GM21423 (cell line): Measurements from ENCODE around the gene GNAO1.

Experiments used
- ATAC-seq: cut with Tn5 transposase; IDR thresholded peaks from one replicate; pipeline ENCODE4 v1.9.1; 2021; ENCODE audit warnings: mild to moderate bottlenecking, moderate library complexity; ENCODE audit not compliant: unreplicated experiment

The GNAO1 gene

DNA sequence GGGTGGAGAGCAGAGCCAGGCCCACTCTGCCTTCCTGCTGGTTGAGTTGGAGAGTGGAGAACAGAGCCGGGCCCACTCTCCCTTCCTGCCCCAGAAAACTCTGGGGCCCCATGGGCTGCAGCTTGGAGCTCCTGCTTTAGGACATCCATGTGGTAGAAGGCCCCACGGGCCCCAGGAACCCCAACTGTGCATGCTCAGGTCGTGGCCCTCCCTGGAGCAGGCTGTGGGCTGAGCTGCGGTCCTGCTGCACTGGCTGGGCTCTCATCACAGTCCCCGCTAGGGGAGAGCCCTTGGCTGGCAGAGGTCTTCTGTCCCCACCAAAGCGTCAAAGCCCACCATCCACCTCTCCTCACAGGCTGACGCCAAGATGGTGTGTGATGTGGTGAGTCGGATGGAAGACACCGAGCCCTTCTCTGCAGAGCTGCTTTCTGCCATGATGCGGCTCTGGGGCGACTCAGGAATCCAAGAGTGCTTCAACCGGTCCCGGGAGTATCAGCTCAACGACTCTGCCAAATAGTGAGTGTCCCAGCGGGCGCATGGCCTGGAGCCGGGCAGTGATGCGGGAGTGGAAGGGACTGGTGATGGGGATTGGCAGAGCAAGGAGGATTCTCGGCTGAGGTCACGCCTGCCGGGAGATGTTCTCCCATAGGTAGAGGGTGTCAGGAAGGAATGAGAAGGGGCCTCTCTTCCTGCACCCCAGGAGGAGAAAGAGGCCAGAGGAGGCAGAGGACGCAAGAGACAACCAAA, 137.2 kb downstream of the GNAO1 start:
- ATAC-seq: no peak

DNA sequence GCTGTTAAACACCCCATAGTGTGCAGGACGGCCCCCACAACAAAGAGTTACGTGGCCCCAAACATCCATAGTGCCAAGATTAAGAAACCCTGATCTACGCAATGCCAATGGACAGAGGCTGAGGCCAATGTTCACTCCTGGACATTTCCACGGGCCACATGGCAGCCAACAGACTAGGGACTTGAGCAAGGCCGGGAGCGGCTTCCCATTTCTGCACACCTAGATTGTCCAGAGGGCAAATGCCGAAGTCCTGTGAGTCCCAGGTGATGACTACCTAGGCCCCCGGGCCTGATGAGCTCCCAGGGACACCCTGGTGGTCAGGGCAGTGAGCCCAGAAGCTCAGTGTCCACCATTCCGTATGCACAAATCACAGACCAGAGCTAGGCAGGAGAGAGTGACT, 138.6 kb downstream of the GNAO1 start:
- no peak for ATAC-seq

DNA sequence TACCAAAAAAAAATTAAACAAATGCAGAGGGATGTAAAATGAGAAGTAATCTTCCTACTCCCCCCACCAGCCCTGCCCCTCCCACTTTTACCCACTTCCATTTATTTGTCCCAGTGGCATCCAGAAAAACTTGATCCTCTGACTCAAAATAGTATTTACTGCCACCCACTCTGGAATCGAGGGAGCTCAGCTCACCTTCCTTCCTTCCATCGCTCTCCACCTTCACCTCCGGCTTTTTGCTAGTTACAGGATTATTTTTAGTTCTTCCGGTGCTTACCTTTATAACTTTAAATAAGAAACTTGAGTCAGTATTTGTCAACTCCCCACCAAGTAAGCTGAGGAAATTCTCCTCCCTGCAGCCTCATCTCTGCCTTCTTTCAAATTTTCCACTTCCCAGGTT, 139.2 kb downstream of the GNAO1 start:
- ATAC-seq: no peak

DNA sequence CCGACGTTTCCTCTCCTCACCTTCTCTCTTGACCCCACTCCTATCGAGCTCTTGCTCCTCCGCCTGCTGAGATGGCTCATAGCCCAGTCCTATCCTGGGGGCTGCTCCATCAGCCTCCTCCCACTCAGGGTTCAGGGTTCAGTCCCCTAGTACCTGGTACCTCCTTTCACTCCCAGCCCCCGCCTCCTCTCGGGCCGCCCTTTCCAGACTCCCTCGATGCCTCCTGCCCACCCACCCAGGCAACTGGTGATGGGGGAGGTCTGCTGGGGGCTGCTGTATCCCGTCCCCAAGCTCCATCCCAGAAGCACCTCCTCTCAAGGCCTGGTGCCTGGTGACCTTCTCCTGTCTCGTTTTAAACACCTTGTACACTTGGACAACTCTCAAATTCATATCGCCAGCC, 140.1 kb downstream of the GNAO1 start:
- ATAC-seq: no peak

DNA sequence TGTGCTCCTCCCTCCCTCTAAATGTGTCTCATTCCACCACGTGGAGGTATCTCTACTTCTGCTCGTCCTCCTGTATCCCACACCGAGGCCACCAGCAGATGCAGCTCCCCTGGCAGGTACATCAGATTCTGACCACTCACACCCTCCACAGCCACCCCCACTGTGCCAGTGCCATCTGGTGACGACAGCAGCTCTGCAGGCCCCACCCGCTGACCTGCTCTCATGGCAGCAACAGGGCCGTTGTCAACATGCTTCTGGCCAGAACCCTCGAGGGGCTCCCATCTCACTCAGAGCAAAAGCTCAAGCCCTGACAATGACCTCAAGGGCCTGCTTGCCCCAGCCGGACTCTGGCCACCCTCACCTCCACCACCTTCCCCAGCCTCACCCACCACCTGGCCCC, 140.6 kb downstream of the GNAO1 start:
- ATAC-seq: no peak

DNA sequence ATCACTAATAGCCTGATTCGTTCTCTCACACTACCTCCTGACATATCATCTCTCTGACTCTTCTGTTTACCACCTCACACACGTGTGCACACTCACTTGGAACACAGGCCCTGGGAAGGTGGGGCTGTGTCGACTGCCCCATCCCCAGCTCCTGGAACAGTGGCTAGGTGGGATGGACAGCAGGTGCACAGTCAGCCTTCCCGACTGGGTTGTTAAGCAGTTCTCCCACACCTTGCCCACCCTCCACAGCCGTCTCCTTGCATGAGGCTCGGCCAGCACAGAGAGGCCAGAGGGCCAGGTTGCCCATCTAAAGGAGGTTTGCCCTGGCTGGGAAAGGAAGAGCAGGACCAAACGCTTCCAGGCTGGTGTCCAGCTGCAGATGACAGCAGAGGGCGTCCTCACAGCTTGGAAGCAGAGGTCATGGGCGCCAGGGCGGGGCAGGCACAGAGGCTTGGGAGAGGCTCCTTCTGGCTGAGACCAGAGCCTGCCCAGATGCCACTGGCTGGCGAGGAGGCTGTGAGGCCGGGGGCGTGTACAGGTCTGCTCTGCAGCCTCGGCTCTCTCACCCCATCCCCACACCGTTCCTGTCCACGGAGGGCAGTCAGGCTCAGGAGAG, 141.3 kb downstream of the GNAO1 start:
- no peak for ATAC-seq

DNA sequence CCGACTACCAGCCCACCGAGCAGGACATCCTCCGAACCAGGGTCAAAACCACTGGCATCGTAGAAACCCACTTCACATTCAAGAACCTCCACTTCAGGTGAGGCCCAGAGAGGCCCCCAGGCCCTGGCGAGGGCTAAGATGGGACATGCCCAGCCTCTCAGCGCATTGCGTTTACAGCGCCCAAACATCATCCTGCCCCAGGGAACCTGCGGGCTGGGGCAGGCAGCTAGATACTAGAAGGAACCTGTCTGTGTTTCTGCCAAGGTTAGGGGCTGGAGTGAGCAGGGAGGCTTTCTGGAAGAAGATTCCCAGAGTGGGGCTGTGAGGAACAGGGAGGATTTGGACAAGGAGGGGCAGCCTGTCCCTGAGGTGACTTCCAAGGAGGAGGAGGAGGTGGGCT, 143.5 kb downstream of the GNAO1 start:
- ATAC-seq: no peak

DNA sequence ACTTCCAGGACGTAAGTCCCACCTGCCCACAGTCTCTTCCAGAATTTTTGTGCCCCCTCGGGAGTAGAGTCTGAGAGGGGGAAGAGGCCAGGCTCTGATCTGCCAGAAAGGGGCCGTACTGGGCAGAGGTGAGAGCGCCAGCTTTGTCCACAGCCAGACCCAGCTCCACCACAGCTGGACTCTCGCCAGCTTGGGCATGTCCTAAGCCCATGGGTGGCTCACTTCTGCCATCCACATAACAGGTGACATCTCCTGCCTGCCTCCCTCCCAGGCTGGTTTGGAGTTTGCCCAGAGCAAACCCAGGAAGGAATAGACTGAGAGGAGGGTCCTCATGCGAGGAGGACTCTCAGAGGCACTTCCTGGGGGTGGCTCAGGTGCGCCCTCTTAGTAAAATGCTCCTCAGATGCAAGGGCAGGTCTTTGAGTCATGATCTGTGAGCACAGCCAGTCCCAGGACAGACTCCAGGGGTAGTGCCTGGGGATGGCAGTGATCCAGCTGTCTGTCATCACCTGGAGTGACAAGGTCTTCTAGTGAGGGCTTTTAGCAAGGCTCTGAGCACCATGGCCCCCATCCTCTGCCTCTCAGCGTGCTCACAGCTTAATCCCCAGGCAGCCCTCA, 144.9 kb downstream of the GNAO1 start:
- no peak for ATAC-seq

DNA sequence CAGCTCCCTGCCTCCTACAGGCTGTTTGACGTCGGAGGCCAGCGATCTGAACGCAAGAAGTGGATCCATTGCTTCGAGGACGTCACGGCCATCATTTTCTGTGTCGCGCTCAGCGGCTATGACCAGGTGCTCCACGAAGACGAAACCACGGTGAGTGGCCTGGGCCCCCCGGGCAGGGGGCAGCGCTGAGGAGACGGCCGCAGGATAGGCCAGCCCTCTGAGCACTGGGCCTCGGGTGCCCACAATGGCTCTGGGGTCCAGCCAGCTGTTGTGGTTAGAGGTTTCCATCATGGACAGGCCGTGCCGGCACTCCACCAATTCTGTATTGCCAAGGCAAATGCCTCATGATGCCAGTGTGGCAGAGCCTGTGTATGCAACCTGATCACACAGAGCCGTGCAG, 145.4 kb downstream of the GNAO1 start:
- ATAC-seq: no peak

DNA sequence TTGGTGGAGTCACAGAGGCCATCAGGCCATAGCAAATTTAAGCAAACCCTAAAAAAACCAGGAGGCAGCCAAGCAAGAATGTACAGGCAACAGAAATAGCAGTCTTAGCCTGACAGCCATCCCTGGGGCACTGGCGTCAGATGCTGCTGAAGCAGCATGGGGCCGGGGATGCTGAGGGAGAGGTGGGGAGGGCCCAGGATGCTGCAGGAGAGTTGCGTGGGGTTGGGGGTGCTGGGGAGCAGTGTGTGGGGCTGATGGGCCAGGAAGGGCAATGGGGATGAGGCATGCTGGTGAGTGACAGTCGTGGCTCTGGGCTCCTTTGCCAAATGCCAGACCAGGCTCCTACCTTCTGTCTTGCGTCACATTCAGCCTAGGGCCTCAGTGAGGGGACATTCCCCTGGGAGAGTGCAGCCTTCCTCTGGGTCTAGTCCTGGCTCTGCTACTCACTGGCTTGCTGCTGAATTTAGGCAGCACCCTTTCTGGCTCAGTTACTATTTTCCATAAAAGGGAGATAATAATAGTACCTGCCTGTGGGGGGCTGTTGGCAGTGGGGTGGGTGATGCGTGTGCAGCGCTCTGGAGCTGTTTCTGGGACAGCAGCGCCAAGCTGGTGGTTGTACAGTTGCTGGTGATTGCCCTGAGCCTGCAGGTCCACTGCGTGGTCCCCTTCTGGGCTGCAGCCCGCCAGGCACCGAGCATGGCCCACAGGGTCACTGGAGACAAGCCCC, 146.0 kb downstream of the GNAO1 start:
- no peak for ATAC-seq

DNA sequence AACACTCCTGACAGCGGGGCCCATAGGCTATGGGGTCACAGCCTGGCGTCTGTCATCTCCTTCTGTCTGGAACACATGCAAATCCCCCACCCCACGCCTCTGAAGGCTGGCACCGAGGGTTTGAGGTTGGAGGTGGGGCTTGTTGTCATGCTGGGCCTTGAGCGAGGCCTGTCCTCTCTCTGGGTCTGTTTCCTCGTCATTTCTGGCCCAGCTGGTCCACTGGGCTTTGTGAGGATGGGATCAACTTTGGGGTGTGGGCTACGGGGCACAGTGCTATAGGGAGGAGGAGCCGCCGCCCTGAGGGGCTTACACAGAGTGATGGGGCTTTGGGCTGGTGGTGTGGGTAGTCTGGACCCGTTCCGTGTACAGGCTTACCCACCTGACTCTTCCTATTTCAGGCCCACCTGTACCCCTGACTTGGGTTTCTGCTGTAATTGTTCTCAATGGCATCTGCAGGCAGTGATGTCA, 146.6 kb downstream of the GNAO1 start:
- no peak for ATAC-seq

DNA sequence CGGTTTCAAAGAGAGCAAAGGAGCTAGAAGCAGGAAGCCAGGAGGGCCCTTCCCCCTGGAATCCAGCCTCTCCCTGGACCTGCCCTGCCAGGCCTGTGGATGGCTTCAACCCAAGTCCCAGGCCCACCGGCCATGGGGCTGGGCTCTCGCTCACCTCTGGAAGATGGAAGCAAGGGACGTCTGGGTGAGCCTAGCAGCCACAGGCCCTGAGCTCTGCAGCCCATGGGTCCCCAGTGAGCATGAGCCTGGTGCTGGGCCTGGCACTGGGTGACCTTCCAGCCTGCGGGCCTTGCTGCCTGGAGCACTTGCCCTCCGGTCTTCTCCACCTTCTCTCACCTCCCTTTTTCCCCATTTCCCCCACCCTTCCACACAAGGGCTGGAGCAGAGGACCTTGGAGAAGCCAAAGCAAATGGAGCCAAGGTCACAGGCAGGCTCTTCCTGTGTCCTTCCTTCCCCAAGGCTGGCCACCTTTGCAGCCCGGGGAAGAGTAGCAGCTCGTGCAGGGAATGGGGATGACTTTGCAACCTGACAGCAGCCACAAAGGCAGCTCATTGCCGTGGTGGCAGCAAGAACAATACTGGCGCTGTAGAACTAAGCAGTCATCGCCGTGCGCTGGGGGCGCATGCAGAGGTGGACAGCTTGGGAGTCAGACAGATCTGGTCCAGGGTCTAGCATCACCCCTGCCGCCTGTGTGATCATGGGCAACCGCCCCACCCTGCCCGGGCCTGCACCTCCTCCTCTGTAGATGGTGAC, 147.5 kb downstream of the GNAO1 start:
- no peak for ATAC-seq

DNA sequence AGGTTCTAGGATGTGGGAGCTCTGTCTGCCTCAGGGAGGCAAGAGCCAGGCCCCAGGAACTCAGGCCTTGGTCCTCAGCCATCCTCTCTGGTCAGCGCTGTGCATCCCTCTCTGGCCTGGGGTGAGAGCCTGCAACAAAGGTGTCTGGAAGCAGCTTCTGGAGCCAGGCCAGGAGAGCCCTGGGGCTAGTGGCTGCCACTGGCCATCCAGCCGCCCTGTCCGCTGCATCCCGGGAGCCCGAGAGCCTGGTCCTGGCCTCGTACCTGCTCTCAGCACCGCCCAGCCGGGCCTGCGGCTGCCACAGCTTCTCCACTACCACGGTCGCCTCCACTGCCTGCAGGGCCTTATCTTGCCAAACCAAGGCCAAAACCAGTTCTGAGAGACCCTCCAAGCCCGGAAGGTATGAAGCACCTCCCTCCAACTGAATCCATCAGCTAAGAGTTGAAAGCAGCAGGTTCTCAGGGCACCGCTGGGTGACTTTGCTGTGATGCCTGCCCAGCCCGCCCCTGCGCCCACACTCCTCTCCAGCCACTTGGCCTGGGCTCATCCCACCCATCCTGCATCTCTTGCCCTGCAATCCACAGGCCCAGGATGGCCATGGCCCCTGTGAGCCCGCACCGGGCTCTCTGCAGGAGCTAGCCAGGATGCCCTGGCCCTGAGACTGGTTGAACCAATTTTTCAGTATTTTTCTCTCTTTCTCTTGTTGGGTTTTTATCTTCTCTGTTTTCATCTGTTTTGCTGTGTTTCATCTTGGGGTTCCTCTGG, 148.3 kb downstream of the GNAO1 start:
- no peak for ATAC-seq

DNA sequence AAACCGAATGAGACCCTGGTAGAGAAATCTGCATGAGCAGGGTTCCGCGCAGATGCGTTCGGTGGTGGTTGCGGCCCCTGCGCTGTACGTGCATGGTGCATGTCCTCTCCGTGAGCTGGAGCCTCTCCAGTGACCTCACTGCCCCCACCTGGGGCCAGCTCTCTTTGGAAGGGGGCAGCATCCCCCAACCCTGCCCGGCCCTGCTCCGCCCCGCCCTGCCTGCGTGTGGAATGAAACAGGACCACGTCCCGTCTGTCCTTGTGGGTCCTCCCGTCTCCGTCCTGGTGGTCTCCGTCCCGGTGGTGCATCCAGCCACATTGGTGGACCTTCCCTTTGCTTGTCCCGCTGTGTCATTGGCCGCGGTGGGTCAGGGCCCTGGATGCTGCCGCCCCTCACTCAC, 149.1 kb downstream of the GNAO1 start:
- no peak for ATAC-seq

DNA sequence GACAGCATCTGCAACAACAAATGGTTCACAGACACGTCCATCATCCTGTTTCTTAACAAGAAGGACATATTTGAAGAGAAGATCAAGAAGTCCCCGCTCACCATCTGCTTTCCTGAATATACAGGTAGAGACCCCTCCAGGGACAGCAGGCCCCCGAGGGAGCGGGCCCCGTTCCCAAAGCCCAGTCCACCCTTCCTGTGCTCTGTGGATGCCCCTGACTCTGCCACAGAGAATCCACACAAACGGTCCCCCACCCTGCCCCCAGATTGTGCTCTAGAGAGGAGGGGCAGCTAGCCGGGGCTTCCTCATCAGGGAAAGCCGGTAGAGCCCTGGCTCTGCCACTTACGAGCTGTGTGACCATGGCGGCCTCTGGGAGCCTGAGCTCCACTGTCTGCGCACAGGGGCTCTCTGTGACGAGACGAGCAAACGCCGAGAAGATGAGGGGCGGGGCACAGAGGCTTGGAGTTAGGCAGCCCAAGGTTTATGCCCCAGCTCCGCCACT, 149.6 kb downstream of the GNAO1 start:
- no peak for ATAC-seq

DNA sequence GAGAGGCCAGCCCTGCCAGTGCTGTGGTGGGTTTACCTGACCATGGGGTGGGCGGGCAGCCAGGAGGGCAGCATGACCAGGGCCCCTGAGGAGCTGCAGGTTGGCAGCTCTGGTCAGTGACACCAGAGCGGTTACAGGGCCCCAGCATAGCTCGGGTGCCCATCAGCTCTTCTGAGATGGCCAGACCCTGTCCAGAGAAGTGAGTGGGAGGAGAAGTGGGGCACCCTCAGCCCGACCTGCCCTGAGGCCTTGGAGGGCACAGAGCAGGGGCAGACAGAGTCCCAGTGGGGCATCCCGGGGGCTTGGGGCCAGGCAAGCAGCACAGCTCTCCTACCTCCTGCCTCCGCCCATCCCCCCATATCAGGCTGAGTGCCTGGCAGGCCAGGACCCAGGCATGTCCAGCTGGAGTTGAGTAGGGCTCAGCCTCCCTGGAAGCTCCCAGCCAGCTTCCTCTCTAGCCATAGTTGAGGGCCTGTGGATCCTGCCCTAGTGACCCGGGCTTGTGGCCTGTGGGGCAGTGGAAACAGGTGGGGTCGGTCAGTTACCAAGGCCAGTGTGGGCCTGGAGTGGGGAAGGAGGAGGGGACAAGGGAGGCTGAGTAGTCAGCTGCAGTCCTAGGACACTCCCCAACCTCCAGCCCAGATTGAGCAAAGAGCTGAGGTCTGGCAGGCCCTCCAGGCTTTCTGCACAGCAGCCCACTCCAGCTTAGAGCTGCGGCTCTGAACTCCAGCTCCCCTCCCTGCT, 150.5 kb downstream of the GNAO1 start:
- no peak for ATAC-seq

DNA sequence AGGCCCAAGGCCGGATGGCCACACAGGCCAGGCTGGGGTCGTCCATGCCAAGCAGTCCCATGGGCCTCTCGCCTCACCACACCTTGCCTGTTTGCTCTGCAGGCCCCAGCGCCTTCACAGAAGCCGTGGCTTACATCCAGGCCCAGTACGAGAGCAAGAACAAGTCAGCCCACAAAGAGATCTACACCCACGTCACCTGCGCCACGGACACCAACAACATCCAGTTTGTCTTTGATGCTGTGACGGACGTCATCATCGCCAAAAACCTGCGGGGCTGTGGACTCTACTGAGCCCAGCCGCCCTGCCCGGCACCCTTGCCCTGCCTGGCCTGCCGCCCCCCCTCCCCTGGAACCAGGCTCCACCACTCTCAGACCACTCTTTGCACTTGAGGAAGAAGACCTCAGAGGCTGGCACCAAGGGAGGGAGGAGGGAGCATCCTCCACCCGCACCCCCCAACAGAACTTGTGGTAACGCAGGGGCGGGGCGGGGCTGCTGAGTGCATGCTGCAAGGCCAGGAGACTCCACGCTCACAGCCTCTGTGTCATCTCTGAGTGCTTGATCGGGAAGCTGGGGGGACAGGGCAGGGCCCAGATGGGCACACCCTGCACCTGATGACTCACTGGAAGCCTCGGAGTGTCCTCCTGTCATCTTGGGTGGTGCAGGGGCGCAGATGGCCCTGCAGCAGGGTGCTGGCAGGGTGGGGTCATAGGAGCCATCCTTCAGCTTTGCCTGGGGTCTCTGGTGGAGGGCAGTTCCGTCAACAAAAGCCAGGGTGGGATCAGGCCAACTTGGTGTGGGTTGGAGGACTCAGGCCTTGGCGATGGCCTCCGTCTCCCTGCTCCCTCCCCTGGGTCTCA, 152.6 kb downstream of the GNAO1 start:
- ATAC-seq: no peak
